ENCODE data around the gene PDZK1IP1.
"Not testable (repeated sequence)": the region's sequence is repeated elsewhere in the genome, so short reads cannot be mapped to it uniquely, and the experiment has no call there.

PDZK1IP1 gene

GRCh38 chr1:47223921-47224675 is 34.3 kb upstream of the PDZK1IP1 start:
- DNase-seq (ENCODE audit: low read depth): no peak

- no peak for DNase-seq (ENCODE audit: low read depth)
These were observed 33.5 kb upstream of the PDZK1IP1 start for GRCh38 chr1:47223174-47223920.

- no peak for DNase-seq (ENCODE audit: low read depth)
These were observed 32.6 kb upstream of the PDZK1IP1 start for GRCh38 chr1:47222476-47222875.

- DNase-seq (ENCODE audit: low read depth): no peak
These were observed 29.9 kb upstream of the PDZK1IP1 start for GRCh38 chr1:47219590-47220220.

GRCh38 chr1:47219001-47219400 is 29.2 kb upstream of the PDZK1IP1 start:
- DNase-seq (ENCODE audit: low read depth): no peak

- DNase-seq (ENCODE audit: low read depth): no peak
These were observed 26.6 kb upstream of the PDZK1IP1 start for GRCh38 chr1:47216278-47217059.

- no peak for DNase-seq (ENCODE audit: low read depth)
These were observed 25.9 kb upstream of the PDZK1IP1 start for GRCh38 chr1:47215713-47216112.

- DNase-seq (ENCODE audit: low read depth): no peak
These were observed 24.7 kb upstream of the PDZK1IP1 start for GRCh38 chr1:47214549-47214948.

GRCh38 chr1:47213230-47213963 is 23.6 kb upstream of the PDZK1IP1 start:
- no peak for DNase-seq (ENCODE audit: low read depth)

- no peak for DNase-seq (ENCODE audit: low read depth)
These were observed 22.9 kb upstream of the PDZK1IP1 start for GRCh38 chr1:47212636-47213229.

GRCh38 chr1:47211796-47212269 is 22.0 kb upstream of the PDZK1IP1 start:
- DNase-seq (ENCODE audit: low read depth): no peak

GRCh38 chr1:47210666-47211065 is 20.8 kb upstream of the PDZK1IP1 start:
- DNase-seq (ENCODE audit: low read depth): no peak

GRCh38 chr1:47209725-47210325 is 20.0 kb upstream of the PDZK1IP1 start:
- DNase-seq (ENCODE audit: low read depth): no peak

GRCh38 chr1:47209091-47209490 is 19.3 kb upstream of the PDZK1IP1 start:
- DNase-seq (ENCODE audit: low read depth): no peak

GRCh38 chr1:47208374-47208850 is 18.6 kb upstream of the PDZK1IP1 start:
- DNase-seq (ENCODE audit: low read depth): no peak

- no peak for DNase-seq (ENCODE audit: low read depth)
These were observed 18.1 kb upstream of the PDZK1IP1 start for GRCh38 chr1:47207803-47208373.

GRCh38 chr1:47205918-47206317 is 16.1 kb upstream of the PDZK1IP1 start:
- no peak for DNase-seq (ENCODE audit: low read depth)

- not testable (repeated sequence) for DNase-seq (ENCODE audit: low read depth)
These were observed 13.7 kb upstream of the PDZK1IP1 start for GRCh38 chr1:47203504-47203903.

- DNase-seq (ENCODE audit: low read depth): no peak
These were observed 11.3 kb upstream of the PDZK1IP1 start for GRCh38 chr1:47201179-47201578.

- DNase-seq (ENCODE audit: low read depth): no peak
These were observed 8.4 kb upstream of the PDZK1IP1 start for GRCh38 chr1:47198214-47198613.

All from stromal cell of bone marrow (primary cell).